Pancreas (tissue), 10 donors: ENCODE measurements around the gene C3orf80. TPM values are rescaled to one million over a fixed set of nuclear protein-coding genes. Genes with fewer than 3 reads are reported as not detected.
A peak's percentile ranks its signal among the peaks of the same experiment; 100 is the strongest.
"Not testable (repeated sequence)": the region's sequence is repeated elsewhere in the genome, so short reads cannot be mapped to it uniquely, and the experiment has no call there.

Experiments used
- ATAC-seq, 4 donors: fragments of 200-7000 bp; cut with Tn5 transposase; one replicate each; pipeline versions ENCODE4 v1.8.0 to v1.9.1; 2020; ENCODE audit warnings: mild to moderate bottlenecking in 4 of 4, moderate library complexity in 4 of 4
- DNase-seq, 6 donors: peaks; one replicate each; pipeline ENCODE4 v3.0.0-alpha.2; 2020
- FAIRE-seq: peaks from 2 replicates; lab custom pipeline; 2012; peaks lifted over from hg19 to GRCh38; lab: Jason Lieb, UNC
- H3K27ac ChIP-seq, 4 donors: fragments of 200-600 bp; sonication (generic); 1 replicate in 3 of 4; 2 replicates in 1 of 4; pipeline versions ENCODE4 v1.5.0 to v1.8.0; 2020
- H3K27me3 ChIP-seq, 4 donors: fragments of 200-600 bp; one replicate each; pipeline ENCODE4 v1.8.0; 2021
- H3K36me3 ChIP-seq, 3 donors: fragments of 200-600 bp; sonication (generic) in 1 of 3; one replicate each; pipeline versions ENCODE4 v1.5.0 to v1.8.0; 2020 to 2021
- H3K4me1 ChIP-seq, 3 donors: fragments of 200-600 bp; one replicate each; pipeline ENCODE4 v1.8.0; 2021
- H3K4me3 ChIP-seq, 4 donors: fragments of 200-600 bp; sonication (generic) in 2 of 4; one replicate each; pipeline versions ENCODE4 v1.5.0 to v1.8.0; 2020 to 2021
- H3K9me3 ChIP-seq, 4 donors: fragments of 200-600 bp; one replicate each; pipeline ENCODE4 v1.8.0; 2021
- WGBS, 2 donors: extraction: QIAGEN DNeasy Blood & Tissue Kit; methylation state at CpG; one replicate each; pipeline ENCODE4 v1.1.7; 2013; 5-methylcytosine and 5-hydroxymethylcytosine counted together
- intact Hi-C, 3 donors: fragments of 100-400 bp; cut with DNase I; formaldehyde crosslinking; loops; one replicate each; pipeline versions ENCODE4 v1.11.1 to v1.14.2; 2022
- polyA plus RNA-seq, 2 donors: library from polyadenylated mRNA; stranded (reverse); fragments of 200-250 nt; gene quantifications; one replicate each; pipeline ENCODE4 v1.2.3, GENCODE V29; 2013
- total RNA-seq, 6 donors: library from RNA; stranded (reverse); fragmentation: NEBNext Ultra II Directional in 4 of 6; extraction: Animal tissue kit (Norgen Biotek cat#: 25700) in 4 of 6; gene quantifications; one replicate each; pipeline versions ENCODE4 v1.2.1 to v1.2.4, GENCODE V29; 2021 to 2023
- TF ChIP-seq, protein P1 (sequence below), 4 donors: fragments of 200-600 bp; sonication (generic) in 3 of 4; IDR thresholded peaks; one replicate each; pipeline versions ENCODE4 v1.5.0 to v1.8.0; 2021; ENCODE audit warnings: antibody characterized with exemption in 4 of 4
- donor health status: healthy with polysubstance abuse.
- donor health status: DM: no; HTN: no; CAD: no; lungs with moderate emphysema.
- donor health status: DM: no; HTN: no; CAD: no.
- donor health status: control.
- donor health status: control.
- donor health status: Bipolar disorder and iron deficiency.
- donor health status: DM: yes; HTN: yes; CAD: no.
- donor health status: DM: no; HTN: no; CAD: no.
- donor health status: DM: no; HTN: no; CAD: no.
- donor health status: DM: yes; HTN: yes; CAD: no.

C3orf80 gene
- total and polyA plus RNA-seq, 8 donors, result 0.09 to 2.0 (median 0.25) TPM

DNA sequence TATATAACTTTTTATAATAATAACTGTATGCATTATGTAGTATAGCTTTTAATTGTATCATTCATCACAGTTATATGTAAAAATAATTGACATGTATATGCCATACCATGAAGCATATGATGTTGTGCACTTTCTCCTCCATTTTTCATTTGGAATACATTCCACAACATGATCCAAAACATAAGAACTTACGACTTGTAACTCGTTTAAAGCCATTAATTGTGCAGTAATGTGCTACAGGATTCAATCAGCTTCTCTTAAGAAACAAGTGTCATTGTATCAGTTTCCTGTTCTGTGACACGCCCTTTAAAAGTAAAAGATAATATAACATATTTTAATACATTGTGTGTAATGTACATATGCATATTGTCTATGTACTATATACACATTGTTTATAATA is 2.2 kb downstream of the C3orf80 start:
- Histone ChIP-seq H3K9me3 (no peaks in the 10 kb centered on the region), H3K4me3 (no peak overlapping the region), H3K27ac (no peak overlapping the region), H3K36me3 (no peaks in the 10 kb centered on the region), H3K27me3 (peaks cover 0 to 33% (median 17%) of the 10 kb centered on the region in 4 donors), H3K4me1 (peaks cover 5 to 14% (median 10%) of the 10 kb centered on the region in 3 donors)
- no peak for DNase-seq
- WGBS, 2 donors, result 61 to 70% methylated on average over 3 of the region's 3 CpGs
- FAIRE-seq, result peak; percentile 72
- no peak for ATAC-seq
- intact Hi-C loops, result no loop called here
- TF ChIP-seq, protein P1, sequence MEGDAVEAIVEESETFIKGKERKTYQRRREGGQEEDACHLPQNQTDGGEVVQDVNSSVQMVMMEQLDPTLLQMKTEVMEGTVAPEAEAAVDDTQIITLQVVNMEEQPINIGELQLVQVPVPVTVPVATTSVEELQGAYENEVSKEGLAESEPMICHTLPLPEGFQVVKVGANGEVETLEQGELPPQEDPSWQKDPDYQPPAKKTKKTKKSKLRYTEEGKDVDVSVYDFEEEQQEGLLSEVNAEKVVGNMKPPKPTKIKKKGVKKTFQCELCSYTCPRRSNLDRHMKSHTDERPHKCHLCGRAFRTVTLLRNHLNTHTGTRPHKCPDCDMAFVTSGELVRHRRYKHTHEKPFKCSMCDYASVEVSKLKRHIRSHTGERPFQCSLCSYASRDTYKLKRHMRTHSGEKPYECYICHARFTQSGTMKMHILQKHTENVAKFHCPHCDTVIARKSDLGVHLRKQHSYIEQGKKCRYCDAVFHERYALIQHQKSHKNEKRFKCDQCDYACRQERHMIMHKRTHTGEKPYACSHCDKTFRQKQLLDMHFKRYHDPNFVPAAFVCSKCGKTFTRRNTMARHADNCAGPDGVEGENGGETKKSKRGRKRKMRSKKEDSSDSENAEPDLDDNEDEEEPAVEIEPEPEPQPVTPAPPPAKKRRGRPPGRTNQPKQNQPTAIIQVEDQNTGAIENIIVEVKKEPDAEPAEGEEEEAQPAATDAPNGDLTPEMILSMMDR (IDR thresholded peaks at IDR 0.05), result no peak

DNA sequence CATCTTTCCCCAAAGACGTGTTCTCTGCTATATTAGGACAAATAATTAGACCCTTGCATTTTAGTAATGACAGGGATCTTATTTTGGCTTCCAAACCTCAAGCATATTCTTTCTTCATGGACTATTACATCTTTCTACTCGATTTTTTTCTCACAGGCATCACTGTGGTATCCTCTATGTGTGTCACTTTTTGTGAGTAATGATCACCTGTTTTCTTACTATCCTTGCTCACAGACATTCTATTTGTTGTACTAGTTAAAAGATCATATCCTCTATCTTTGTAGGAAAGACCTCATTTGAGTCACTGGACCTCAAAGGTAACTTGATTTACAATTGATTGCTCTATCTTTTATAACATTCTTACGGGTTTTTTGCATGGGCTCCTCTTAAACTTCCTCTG is 6.8 kb downstream of the C3orf80 start:
- FAIRE-seq, result no peak
- intact Hi-C loops, result no loop called here

DNA sequence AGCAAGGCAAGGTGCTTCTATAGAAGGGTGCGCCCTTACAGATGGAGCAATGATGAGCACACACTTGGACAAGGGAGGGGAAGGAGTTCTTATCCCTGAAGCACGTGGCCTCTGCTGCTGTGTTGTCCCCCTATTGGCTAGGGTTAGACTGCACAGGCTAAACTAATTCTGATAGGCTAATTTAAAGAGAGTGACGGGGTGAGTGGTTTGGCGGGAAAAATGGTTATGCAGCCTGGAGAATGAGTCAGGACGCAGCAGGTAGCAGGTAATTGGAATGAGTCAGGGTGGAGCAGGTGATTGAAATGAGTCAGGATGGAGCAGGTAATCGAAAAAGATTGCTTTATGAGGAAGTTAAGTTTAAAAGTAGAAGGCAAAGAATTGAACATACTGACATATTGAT is 15.5 kb downstream of the C3orf80 start:
- H3K4me1 ChIP-seq, H3K27me3 ChIP-seq, H3K9me3 ChIP-seq, FAIRE-seq, DNase-seq, H3K27ac ChIP-seq, ATAC-seq, H3K36me3 ChIP-seq, intact Hi-C loops, H3K4me3 ChIP-seq: not testable (repeated sequence)
- 82 to 92% methylated on average over 6 of the region's 6 CpGs for WGBS, 2 donors

More for the DNA sequence above, 6.8 kb downstream of the C3orf80 start:
- WGBS, 2 donors, result 55 to 67% methylated on average over 3 of the region's 3 CpGs
- peaks cover 0 to 28% (median 16%) of the 10 kb centered on the region in 4 donors for H3K27me3 ChIP-seq
- no peak for ATAC-seq
- DNase-seq, result no peak
- no peak overlapping the region for H3K4me3 ChIP-seq
- H3K9me3 ChIP-seq, result no peaks in the 10 kb centered on the region
- peaks cover 0 to under 1% (median 0%) of the 10 kb centered on the region in 3 donors for H3K4me1 ChIP-seq
- no peaks in the 10 kb centered on the region for H3K36me3 ChIP-seq
- no peak overlapping the region for H3K27ac ChIP-seq
- TF ChIP-seq, protein P1 (IDR thresholded peaks at IDR 0.05), result no peak

DNA sequence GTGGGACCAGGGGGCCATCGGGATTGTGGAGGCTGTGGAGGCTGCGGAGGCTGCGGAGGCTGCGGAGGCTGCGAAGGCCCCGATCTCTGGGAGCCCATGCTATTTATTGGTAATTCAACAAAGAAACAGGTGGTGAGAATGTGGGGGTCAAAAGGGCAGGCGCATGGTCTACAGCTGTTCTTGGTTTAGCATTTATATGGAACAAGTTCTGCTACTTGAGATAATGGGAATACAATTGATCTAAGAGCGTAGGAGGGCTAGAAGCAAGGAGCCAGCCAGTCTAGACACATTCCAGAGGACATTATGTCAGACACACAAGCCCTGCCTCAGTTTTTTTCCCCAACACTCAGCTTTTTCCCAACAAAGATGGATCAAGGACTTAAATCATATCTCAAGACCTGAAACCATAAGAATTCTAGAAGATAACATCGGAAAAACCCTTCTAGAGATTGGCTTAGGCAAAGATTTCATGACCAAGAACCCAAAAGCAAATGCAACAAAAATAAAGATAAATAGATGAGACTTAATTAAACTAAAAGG is 20.1 kb downstream of the C3orf80 start:
- WGBS, 2 donors, result 91 to 94% methylated on average over 9 of the region's 9 CpGs
- no peak overlapping the region for H3K4me3 ChIP-seq
- no peak for FAIRE-seq
- ATAC-seq, result no peak
- no peak for DNase-seq
- H3K4me1 ChIP-seq, result no peaks in the 10 kb centered on the region
- H3K36me3 ChIP-seq, result no peaks in the 10 kb centered on the region
- no peak overlapping the region for H3K27ac ChIP-seq
- H3K9me3 ChIP-seq, result no peaks in the 10 kb centered on the region
- TF ChIP-seq, protein P1 (IDR thresholded peaks at IDR 0.05), result no peak
- intact Hi-C loops, result no loop called here
- no peaks in the 10 kb centered on the region for H3K27me3 ChIP-seq

DNA sequence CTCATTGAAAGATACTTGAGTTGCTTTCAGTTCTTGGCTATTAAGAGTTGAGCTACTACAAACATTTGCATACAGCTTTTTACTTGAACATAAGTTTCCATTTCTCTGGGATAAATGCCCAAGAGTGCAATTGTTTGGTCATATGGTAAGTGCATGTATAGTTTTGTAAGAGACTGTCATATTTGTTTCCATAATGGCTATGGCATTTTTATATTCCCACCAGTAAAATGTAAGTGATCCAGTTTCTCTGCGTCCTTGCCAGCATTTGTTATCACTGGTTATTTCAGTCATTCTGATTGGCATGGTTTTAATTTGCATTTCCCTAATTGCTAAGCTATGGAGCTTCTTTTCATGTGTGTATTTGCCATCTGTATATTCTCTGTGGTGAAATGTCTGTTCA is 22.5 kb downstream of the C3orf80 start:
- Histone ChIP-seq H3K36me3 (no peaks in the 10 kb centered on the region), H3K27me3 (no peaks in the 10 kb centered on the region), H3K4me3 (no peak overlapping the region), H3K4me1 (no peaks in the 10 kb centered on the region), H3K27ac (no peak overlapping the region), H3K9me3 (no peaks in the 10 kb centered on the region)
- 56 to 70% methylated on average over 1 of the region's 1 CpG for WGBS, 2 donors
- TF ChIP-seq, protein P1 (IDR thresholded peaks at IDR 0.05), result no peak
- ATAC-seq, result no peak
- intact Hi-C loops, result no loop called here
- no peak for DNase-seq
- FAIRE-seq, result no peak
